Trophoblast cell (in vitro differentiated cells and primary cell): Measurements from ENCODE around the gene CNDP2.

Experiments
- DNase-seq, 2 donors: peaks; one replicate each; pipeline ENCODE4 v3.0.0-alpha.2; 2016
- H2AFZ ChIP-seq: 2 replicates; pipeline ENCODE4 v1.6.1; 2013; ENCODE audit warnings: low read length, moderate library complexity, mild to moderate bottlenecking; ENCODE audit not compliant: insufficient read depth, poor library complexity
- H2AK5ac ChIP-seq: 2 replicates; pipeline ENCODE4 v1.6.1; 2013; ENCODE audit warnings: mild to moderate bottlenecking, low read length
- H2BK120ac ChIP-seq: 2 replicates; pipeline ENCODE4 v1.6.1; 2013; ENCODE audit warnings: low read length, mild to moderate bottlenecking, moderate library complexity; ENCODE audit not compliant: insufficient read depth, poor library complexity
- H2BK12ac ChIP-seq: 2 replicates; pipeline ENCODE4 v1.6.1; 2013; ENCODE audit warnings: mild to moderate bottlenecking, low read length, moderate library complexity
- H2BK5ac ChIP-seq: 2 replicates; pipeline ENCODE4 v1.6.1; 2013; ENCODE audit warnings: low read length, low read depth, moderate library complexity, mild to moderate bottlenecking; ENCODE audit not compliant: poor library complexity
- H3K14ac ChIP-seq: 2 replicates; pipeline ENCODE4 v1.6.1; 2013; ENCODE audit warnings: mild to moderate bottlenecking, low read length
- H3K18ac ChIP-seq: 2 replicates; pipeline ENCODE4 v1.6.1; 2013; ENCODE audit warnings: mild to moderate bottlenecking, low read length
- H3K23ac ChIP-seq: 2 replicates; pipeline ENCODE4 v1.6.1; 2013; ENCODE audit warnings: low read length
- H3K27ac ChIP-seq: 2 replicates; pipeline ENCODE4 v1.5.1; 2013; ENCODE audit warnings: low read depth, mild to moderate bottlenecking, inconsistent platforms, low read length, moderate library complexity
- H3K27me3 ChIP-seq: 2 replicates; pipeline ENCODE4 v1.6.1; 2013; ENCODE audit warnings: inconsistent platforms, mild to moderate bottlenecking, low read length, moderate library complexity; ENCODE audit not compliant: insufficient read depth
- H3K36me3 ChIP-seq, 2 experiments: 1 replicate in 1 of 2; 2 replicates in 1 of 2; pipeline ENCODE4 v1.6.1; 2013; ENCODE audit warnings: low read length in 2 of 2, mild to moderate bottlenecking in 2 of 2, moderate library complexity in 1 of 2; ENCODE audit not compliant: insufficient read depth in 2 of 2, control insufficient read depth in 1 of 2
- H3K4ac ChIP-seq: 2 replicates; pipeline ENCODE4 v1.6.1; 2013; ENCODE audit warnings: low read depth, mild to moderate bottlenecking, low read length, moderate library complexity
- H3K4me1 ChIP-seq, 2 experiments: 1 replicate in 1 of 2; 2 replicates in 1 of 2; pipeline ENCODE4 v1.6.1; 2013; ENCODE audit warnings: low read length in 2 of 2, mild to moderate bottlenecking in 2 of 2, moderate library complexity in 1 of 2; ENCODE audit not compliant: insufficient read depth in 2 of 2, control insufficient read depth in 1 of 2
- H3K4me2 ChIP-seq: 2 replicates; pipeline ENCODE4 v1.6.1; 2013; ENCODE audit warnings: inconsistent platforms, mild to moderate bottlenecking, low read length, moderate library complexity
- H3K4me3 ChIP-seq: 2 replicates; pipeline ENCODE4 v1.5.1; 2013; ENCODE audit warnings: mild to moderate bottlenecking, low read depth, low read length, inconsistent platforms
- H3K79me1 ChIP-seq: one replicate; pipeline ENCODE4 v1.6.1; 2013; ENCODE audit warnings: low read length
- H3K79me2 ChIP-seq: 2 replicates; pipeline ENCODE4 v1.6.1; 2013; ENCODE audit warnings: low read length, mild to moderate bottlenecking; ENCODE audit not compliant: control insufficient read depth, insufficient read depth, poor library complexity
- H3K9ac ChIP-seq: 2 replicates; pipeline ENCODE4 v1.6.1; 2013; ENCODE audit warnings: mild to moderate bottlenecking, low read length
- H3K9me3 ChIP-seq: 2 replicates; pipeline ENCODE4 v1.6.1; 2013; ENCODE audit warnings: low read depth, mild to moderate bottlenecking, control low read depth, inconsistent platforms, low read length; ENCODE audit not compliant: insufficient read depth
- H4K12ac ChIP-seq: 2 replicates; pipeline ENCODE4 v1.6.1; 2013; ENCODE audit warnings: low read depth, mild to moderate bottlenecking, low read length, moderate library complexity
- H4K8ac ChIP-seq: 2 replicates; pipeline ENCODE4 v1.6.1; 2013; ENCODE audit warnings: low read depth, mild to moderate bottlenecking, low read length, moderate library complexity
- H4K91ac ChIP-seq: one replicate; pipeline ENCODE4 v1.6.1; 2013; ENCODE audit warnings: low read depth, mild to moderate bottlenecking, low read length, moderate library complexity
- WGBS: extraction: QIAGEN DNeasy Blood & Tissue Kit; methylation state at CpG from one replicate; pipeline ENCODE4 v1.1.7; 2013; ENCODE audit warnings: missing lambda C conversion rate; ENCODE audit not compliant: insufficient read length, insufficient coverage; ENCODE audit errors: extremely low coverage; 5-methylcytosine and 5-hydroxymethylcytosine counted together

The CNDP2 gene

DNA sequence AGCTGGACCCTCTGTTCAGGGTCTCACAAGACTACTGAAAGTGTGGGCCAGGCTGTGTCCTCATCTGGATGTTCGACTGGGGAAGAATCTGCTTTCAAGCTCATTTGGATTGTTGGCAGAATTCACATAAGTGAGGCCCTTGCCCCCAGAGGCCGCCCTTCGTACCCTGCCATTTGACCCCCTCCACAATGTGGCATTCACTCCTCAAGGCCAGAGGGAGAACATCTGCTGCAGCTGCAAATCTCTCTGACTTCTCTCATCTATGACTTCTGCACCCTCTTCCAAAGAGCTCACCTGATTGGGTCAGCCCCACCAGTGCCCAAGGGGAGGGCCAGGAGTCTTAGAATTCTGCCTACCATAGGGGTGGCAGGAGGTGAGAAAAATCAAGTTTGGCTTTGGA lies 3.9 kb upstream of the CNDP2 start:
- no peaks in the 10 kb centered on the region for H3K27me3 ChIP-seq
- H3K14ac ChIP-seq: no peak overlapping the region
- no peak overlapping the region for H3K18ac ChIP-seq
- no peak overlapping the region for H4K91ac ChIP-seq
- H2AK5ac ChIP-seq: no peak overlapping the region
- no peaks in the 10 kb centered on the region for H3K36me3 ChIP-seq
- no peak overlapping the region for H2BK12ac ChIP-seq
- no peak overlapping the region for H3K9ac ChIP-seq
- H4K12ac ChIP-seq: no peak overlapping the region
- no peak overlapping the region for H2BK5ac ChIP-seq
- no CpG with 5 or more reads among the region's 3 CpGs for WGBS
- peaks cover 5 to 6% of the 10 kb centered on the region in 2 experiments for H3K4me1 ChIP-seq
- no peaks in the 10 kb centered on the region for H3K9me3 ChIP-seq
- H3K79me1 ChIP-seq: peaks cover 7% of the 10 kb centered on the region
- no peak overlapping the region for H3K4me3 ChIP-seq
- DNase-seq: no peak
- no peak overlapping the region for H4K8ac ChIP-seq
- no peak overlapping the region for H3K4ac ChIP-seq
- no peak overlapping the region for H3K23ac ChIP-seq
- H3K4me2 ChIP-seq: no peak overlapping the region
- peaks cover 9% of the 10 kb centered on the region for H3K79me2 ChIP-seq
- no peak overlapping the region for H2AFZ ChIP-seq
- H2BK120ac ChIP-seq: no peak overlapping the region
- no peak overlapping the region for H3K27ac ChIP-seq

DNA sequence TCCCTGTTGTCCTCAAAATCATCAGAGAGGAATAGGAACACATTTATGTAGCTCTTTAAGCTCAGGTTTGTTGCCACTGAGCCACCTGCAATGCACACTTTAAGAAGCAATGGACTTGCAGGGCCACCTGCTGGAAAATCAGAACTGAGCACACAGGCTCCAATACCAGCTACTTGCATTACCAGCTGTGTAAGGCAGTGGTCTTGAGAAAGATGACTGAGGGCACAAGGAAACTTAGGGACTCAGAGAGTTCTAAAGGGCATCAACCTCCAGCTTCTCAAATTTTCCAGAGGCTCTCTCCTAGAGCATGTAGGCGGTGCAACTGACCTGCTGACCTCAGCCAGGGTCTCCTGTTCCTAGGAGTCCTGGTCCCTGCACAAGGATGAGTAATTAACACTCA lies 2.5 kb upstream of the CNDP2 start:
- no peak overlapping the region for H4K8ac ChIP-seq
- no peak overlapping the region for H4K91ac ChIP-seq
- no CpG with 5 or more reads among the region's 1 CpG for WGBS
- no peak overlapping the region for H3K4me2 ChIP-seq
- no peak overlapping the region for H3K23ac ChIP-seq
- H2BK12ac ChIP-seq: no peak overlapping the region
- H3K79me2 ChIP-seq: peaks cover 11% of the 10 kb centered on the region
- no peak overlapping the region for H3K4ac ChIP-seq
- no peaks in the 10 kb centered on the region for H3K27me3 ChIP-seq
- H3K4me1 ChIP-seq: peaks cover 11 to 12% of the 10 kb centered on the region in 2 experiments
- H3K9ac ChIP-seq: no peak overlapping the region
- no peak overlapping the region for H2AK5ac ChIP-seq
- H3K4me3 ChIP-seq: no peak overlapping the region
- H2AFZ ChIP-seq: no peak overlapping the region
- peaks cover 0 to 2% of the 10 kb centered on the region in 2 experiments for H3K36me3 ChIP-seq
- no peak overlapping the region for H3K14ac ChIP-seq
- H3K27ac ChIP-seq: no peak overlapping the region
- H3K9me3 ChIP-seq: no peaks in the 10 kb centered on the region
- H4K12ac ChIP-seq: no peak overlapping the region
- no peak overlapping the region for H2BK120ac ChIP-seq
- DNase-seq: peak in 1 of 2 donors; percentile 62
- H3K79me1 ChIP-seq: peaks cover 7% of the 10 kb centered on the region
- no peak overlapping the region for H2BK5ac ChIP-seq
- H3K18ac ChIP-seq: no peak overlapping the region

DNA sequence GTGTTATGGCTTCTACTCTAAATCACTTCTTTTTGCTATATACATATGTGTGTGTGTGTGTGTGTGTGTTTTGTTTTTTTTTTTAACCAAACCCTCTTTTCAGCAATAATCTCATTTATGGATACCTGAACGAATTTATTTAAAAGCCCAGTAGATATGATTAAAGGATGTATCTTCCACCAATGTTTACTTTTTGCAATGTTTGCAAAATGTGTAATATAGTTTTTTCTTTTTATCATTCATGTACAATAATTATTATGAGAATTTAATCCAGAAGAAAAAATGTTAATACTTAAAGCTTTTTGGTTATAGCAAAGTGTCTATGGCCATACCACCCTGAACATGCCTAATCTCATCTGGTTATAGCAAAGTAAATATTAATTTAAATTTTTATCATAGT lies 1.6 kb upstream of the CNDP2 start:
- Histone ChIP-seq H3K79me1 (peaks cover 9% of the 10 kb centered on the region), H3K9me3 (no peaks in the 10 kb centered on the region), H3K18ac (no peak overlapping the region), H3K4ac (no peak overlapping the region), H3K27ac (no peak overlapping the region), H4K8ac (no peak overlapping the region), H4K12ac (no peak overlapping the region), H2BK120ac (no peak overlapping the region), H2AFZ (no peak overlapping the region), H2AK5ac (no peak overlapping the region), H3K27me3 (no peaks in the 10 kb centered on the region), H3K14ac (no peak overlapping the region), H3K4me2 (no peak overlapping the region), H3K4me3 (no peak overlapping the region), H3K79me2 (peaks cover 12% of the 10 kb centered on the region), H3K9ac (no peak overlapping the region), H3K36me3 (peaks cover 0 to 2% of the 10 kb centered on the region in 2 experiments), H4K91ac (no peak overlapping the region), H3K23ac (no peak overlapping the region), H3K4me1 (peaks cover 18 to 19% of the 10 kb centered on the region in 2 experiments), H2BK12ac (no peak overlapping the region), H2BK5ac (no peak overlapping the region)
- no CpG with 5 or more reads among the region's 1 CpG for WGBS
- no peak for DNase-seq

DNA sequence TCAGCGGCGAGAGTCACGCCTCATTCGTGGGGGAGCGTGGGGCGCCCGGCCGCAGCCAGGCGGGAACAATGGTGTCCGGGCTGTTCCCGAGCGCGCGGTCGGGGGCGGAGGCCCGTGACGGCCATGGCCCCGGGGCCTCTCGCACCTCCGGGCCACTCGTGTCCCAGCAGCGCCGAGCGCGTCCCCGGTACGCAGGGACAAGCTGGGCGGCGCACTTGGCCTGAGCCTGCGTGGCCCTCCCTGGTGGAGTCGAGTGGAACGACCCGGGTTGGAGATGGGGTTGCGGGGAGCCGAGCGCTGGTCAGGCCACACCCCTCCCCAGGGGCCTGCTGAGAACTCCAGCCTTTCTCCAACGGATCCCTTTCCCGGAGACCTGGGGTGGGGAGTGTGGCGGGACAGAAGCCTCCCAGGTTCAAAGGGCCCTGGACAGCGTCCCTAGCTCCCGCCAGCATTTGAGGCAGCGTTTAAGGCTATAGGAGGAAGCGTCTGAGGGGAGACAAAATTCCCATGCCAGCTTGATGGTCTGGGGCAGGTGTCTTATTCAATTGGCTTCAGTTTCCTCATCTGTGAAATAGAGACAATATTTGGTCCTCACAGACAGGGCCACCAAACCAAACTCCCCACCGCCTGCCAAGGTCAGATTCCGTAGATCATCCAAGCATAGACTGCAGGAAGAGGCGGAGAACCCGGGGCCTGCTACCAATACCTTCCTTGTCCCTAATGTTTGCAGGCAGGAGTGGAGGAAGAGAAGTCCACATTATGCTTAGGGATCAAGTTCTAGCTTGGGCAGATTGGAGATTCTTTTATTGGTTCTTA lies 553 bp downstream of the CNDP2 start:
- Histone ChIP-seq H3K4ac (peak overlapping the region; percentile 66), H3K4me3 (peak overlapping the region; percentile 98), H3K27ac (peak overlapping the region; percentile 60), H3K9ac (peak overlapping the region; percentile 96), H3K9me3 (no peaks in the 10 kb centered on the region), H2BK5ac (peak overlapping the region; percentile 73), H4K12ac (peak overlapping the region; percentile 82), H3K4me1 (peaks cover 18 to 19% of the 10 kb centered on the region in 2 experiments), H3K36me3 (peaks cover 0 to 2% of the 10 kb centered on the region in 2 experiments), H3K79me2 (peaks cover 15% of the 10 kb centered on the region), H3K14ac (peak overlapping the region; percentile 78), H3K18ac (peak overlapping the region; percentile 88), H4K91ac (peak overlapping the region; percentile 79), H3K79me1 (peaks cover 12% of the 10 kb centered on the region), H2BK120ac (peak overlapping the region; percentile 62), H3K23ac (no peak overlapping the region), H2AK5ac (peak overlapping the region; percentile 59), H4K8ac (peak overlapping the region; percentile 73), H3K4me2 (peak overlapping the region; percentile 72), H2AFZ (peak overlapping the region; percentile 61), H3K27me3 (no peaks in the 10 kb centered on the region), H2BK12ac (peak overlapping the region; percentile 16)
- peak; percentile 43 to 57 for DNase-seq
- WGBS: no CpG with 5 or more reads among the region's 48 CpGs
